HG02610 (cell line): ENCODE results near the gene ELMO3.
A peak's percentile ranks its signal among the peaks of the same experiment; 100 is the strongest.

ENCODE experiments used
- ATAC-seq: cut with Tn5 transposase; IDR thresholded peaks from one replicate; pipeline ENCODE4 v1.9.1; 2021; ENCODE audit warnings: mild to moderate bottlenecking, moderate library complexity; ENCODE audit not compliant: unreplicated experiment

The ELMO3 gene

GRCh38 chr16:67199011-67199807 is at the start of gene ELMO3:
ELMO3 (plus strand) TSS chr16:67199131; CDS start chr16:67199327, 196 bp downstream.
- ATAC-seq = no peak

- ATAC-seq = no peak
These were observed 49.5 kb upstream of the ELMO3 start for GRCh38 chr16:67149276-67150046.

GRCh38 chr16:67150047-67150832 is 48.7 kb upstream of the ELMO3 start:
- ATAC-seq = peak; percentile 28

DNA sequence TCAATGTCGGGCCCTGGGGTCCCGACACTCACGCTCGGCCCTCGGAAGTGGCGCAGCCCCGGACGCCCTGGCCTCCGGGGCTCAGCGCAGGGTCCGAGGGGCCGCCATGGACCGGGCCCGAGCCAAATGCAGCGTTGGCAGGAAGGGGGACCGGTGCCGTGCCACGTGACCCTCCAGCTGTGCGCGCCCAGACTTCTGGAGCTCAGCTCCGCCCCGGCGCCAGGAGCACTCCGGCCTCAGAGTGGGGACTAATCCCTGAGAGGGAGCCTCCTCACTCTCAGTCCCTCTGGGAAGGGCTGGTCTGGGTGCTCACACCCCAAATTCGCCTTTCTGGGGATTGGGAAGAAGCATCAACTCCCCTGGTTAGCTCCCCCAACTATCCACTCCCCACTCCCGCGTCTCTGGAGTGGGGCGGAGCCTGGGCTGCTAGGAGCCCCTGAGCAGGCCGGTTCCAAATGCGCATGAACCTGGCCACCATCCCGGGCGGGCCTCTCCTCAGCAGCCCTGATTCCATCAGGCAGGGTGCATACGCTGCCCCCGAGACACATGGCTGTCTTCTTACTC is 48.0 kb upstream of the ELMO3 start, which contains the start of gene B3GNT9:
B3GNT9 (minus strand) TSS at position 166 of the 564 bp plus-strand sequence. CDS start 513 bp downstream, outside the sequence.
- ATAC-seq = peak; percentile 53

- no peak for ATAC-seq
These were observed 47.4 kb upstream of the ELMO3 start for GRCh38 chr16:67151431-67152097.

DNA sequence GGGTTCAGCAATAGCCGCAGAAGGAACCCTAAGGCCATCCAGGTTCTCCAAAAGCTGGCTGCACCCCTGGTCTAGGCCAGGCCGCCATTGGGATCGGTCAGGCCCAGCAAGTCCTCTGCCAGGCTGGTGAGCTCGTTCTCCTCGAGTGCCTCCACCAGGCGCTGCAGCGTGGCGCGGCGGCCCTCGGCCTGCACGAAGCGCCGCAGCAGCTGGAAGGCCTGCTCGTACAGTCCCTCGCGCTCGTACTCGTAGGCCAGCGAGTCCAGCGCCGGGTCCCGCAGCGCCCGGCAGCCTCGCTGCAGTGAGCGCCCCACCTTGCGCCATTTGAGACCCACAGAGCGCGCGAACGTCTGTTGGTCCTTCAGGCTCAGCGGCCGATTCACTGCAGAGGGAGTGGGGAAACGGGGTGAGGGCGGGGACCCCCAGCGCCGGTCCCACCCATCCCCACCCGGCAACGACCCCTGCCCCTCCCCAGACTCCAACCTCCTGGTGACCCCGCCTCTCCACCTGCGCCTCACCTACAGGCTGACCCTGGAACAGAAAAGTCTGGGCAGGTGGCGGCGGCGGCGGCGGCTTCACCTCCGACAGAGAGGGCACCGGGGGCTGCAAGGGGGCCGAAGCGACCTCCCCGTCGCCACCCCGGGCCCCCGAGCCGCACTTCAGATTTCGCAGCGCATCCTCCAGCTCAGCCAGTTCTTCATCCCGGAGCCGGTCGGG is 44.2 kb upstream of the ELMO3 start:
- ATAC-seq = no peak

GRCh38 chr16:67155295-67156142 is 43.4 kb upstream of the ELMO3 start:
- no peak for ATAC-seq

GRCh38 chr16:67156143-67156844 is 42.6 kb upstream of the ELMO3 start:
- ATAC-seq = no peak

GRCh38 chr16:67157106-67157748 is 41.7 kb upstream of the ELMO3 start:
- ATAC-seq = no peak

GRCh38 chr16:67157892-67158635 is 40.9 kb upstream of the ELMO3 start:
- no peak for ATAC-seq

DNA sequence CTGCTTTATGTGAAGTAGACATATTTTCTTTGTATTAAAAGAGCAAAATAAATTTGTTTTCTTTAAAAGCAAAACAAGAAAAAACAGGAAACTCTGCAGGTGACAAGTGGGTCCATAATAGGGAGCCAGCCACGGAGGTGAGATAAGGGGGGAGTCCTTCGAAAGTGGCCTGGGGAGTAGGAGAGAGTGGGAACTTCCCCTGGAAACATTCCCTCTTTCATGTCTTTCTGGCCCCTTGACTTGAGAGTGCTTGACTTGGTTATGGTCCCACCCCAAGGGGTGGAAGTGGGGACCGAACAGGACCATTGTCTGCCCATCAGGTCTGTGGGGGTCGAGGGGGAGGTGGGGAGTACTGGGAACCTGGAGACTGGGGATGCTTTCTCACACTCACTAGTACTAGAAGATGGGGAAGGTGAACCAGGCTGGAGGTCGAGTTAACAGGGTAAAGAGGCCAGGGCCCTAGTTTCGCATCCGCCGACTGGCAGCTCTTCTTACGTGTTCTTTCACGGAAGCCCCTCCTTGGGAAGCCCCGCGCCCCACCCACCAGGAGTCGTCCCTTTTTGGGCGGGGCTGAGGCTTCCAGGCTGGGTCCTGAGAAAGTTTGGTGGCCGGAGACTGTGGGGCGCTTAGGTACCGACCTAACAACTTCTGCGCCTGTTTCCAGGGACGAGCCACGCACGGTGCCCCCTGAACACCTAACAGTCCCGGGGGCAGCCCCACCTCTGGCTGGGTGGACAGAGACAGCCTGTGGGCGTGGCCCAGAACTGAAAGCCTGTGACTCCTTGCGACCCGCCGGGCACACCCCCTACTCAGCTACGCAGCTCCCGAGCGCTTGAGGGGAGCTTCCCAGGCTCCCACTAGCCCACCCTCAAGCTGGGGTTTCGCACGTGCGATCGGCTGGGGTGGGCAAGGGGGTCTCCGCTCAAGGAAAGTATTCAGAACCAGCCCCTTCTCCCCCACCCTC is 40.0 kb upstream of the ELMO3 start:
- ATAC-seq = peak; percentile 36

DNA sequence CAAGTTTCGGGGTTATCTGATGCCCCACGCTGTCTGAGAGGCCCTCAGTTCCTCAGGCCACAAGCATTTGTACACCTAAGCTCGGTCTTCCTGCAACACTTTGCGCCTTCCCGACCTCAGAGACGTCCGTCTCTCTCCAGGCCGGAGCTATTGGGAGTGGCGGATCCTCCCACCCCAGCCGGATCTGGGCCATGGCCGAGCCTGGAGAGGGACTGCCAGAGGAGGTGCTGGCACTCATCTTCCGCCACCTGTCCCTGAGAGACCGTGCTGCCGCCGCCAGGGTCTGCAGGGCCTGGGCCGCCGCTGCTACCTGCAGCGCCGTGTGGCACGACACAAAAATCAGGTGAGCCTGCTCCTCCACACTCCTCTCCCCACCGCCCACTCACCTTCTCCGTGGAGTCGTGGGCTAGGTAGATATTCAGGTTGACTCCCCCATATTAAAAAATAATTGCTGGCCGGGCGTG is 37.3 kb upstream of the ELMO3 start:
- ATAC-seq = no peak

GRCh38 chr16:67162506-67163163 is 36.3 kb upstream of the ELMO3 start:
- no peak for ATAC-seq

GRCh38 chr16:67163164-67163998 is 35.5 kb upstream of the ELMO3 start:
- no peak for ATAC-seq
